GM23248 (cell line): ENCODE data around the gene SCML1. TPM values are rescaled to one million over a fixed set of nuclear protein-coding genes. Genes with fewer than 3 reads are reported as not detected.

ENCODE experiments used
- DNase-seq: peaks from one replicate; pipeline ENCODE4 v3.0.0-alpha.2; 2015
- H2AFZ ChIP-seq: fragments of 200-600 bp; sonication (generic); 2 replicates; pipeline ENCODE4 v1.6.1; 2016; ENCODE audit warnings: antibody characterized with exemption
- H3F3A ChIP-seq: fragments of 200-600 bp; sonication (generic); 2 replicates; pipeline ENCODE4 v1.6.1; 2016; ENCODE audit warnings: mild to moderate bottlenecking, antibody characterized with exemption, mixed run types; ENCODE audit not compliant: insufficient read depth
- H3K27ac ChIP-seq: fragments of 200-600 bp; sonication (generic); 2 replicates; pipeline ENCODE4 v1.5.1; 2016; ENCODE audit warnings: mild to moderate bottlenecking
- H3K27me3 ChIP-seq: fragments of 200-600 bp; sonication (generic); replicated peaks from 2 replicates; pipeline ENCODE4 v1.6.1; 2016; ENCODE audit warnings: mild to moderate bottlenecking; ENCODE audit not compliant: insufficient read depth
- H3K36me3 ChIP-seq: fragments of 200-600 bp; sonication (generic); 2 replicates; pipeline ENCODE4 v1.6.1; 2016; ENCODE audit warnings: low read depth, mild to moderate bottlenecking
- H3K4me1 ChIP-seq: fragments of 200-600 bp; sonication (generic); 2 replicates; pipeline ENCODE4 v1.6.1; 2016; ENCODE audit warnings: mild to moderate bottlenecking; ENCODE audit not compliant: insufficient read depth
- H3K4me2 ChIP-seq: fragments of 200-600 bp; sonication (generic); one replicate; pipeline ENCODE4 v1.6.1; 2016; ENCODE audit warnings: mild to moderate bottlenecking; ENCODE audit not compliant: unreplicated experiment
- H3K4me3 ChIP-seq: fragments of 200-600 bp; sonication (generic); 2 replicates; pipeline ENCODE4 v1.5.1; 2016; ENCODE audit warnings: mild to moderate bottlenecking
- H3K79me2 ChIP-seq: fragments of 200-600 bp; sonication (generic); 2 replicates; pipeline ENCODE4 v1.6.1; 2016; ENCODE audit warnings: mild to moderate bottlenecking; ENCODE audit not compliant: insufficient read depth
- H3K9ac ChIP-seq: fragments of 200-600 bp; sonication (generic); 2 replicates; pipeline ENCODE4 v1.6.1; 2016; ENCODE audit warnings: mild to moderate bottlenecking
- H3K9me2 ChIP-seq: fragments of 200-600 bp; sonication (generic); 2 replicates; pipeline ENCODE4 v1.6.1; 2016; ENCODE audit warnings: mixed run types, mild to moderate bottlenecking, moderate library complexity; ENCODE audit not compliant: insufficient read depth
- H3K9me3 ChIP-seq: fragments of 200-600 bp; sonication (generic); one replicate; pipeline ENCODE4 v1.6.1; 2017; ENCODE audit warnings: low read depth
- H4K20me1 ChIP-seq: fragments of 200-600 bp; sonication (generic); 2 replicates; pipeline ENCODE4 v1.6.0; 2016; ENCODE audit not compliant: insufficient read depth
- EZH2 ChIP-seq: fragments of 200-600 bp; sonication (generic); IDR thresholded peaks from 2 replicates; pipeline ENCODE4 v1.6.1; 2018; ENCODE audit warnings: antibody characterized with exemption, mild to moderate bottlenecking; ENCODE audit not compliant: insufficient read depth, poor library complexity, severe bottlenecking
- EZH2phosphoT487 ChIP-seq: fragments of 200-600 bp; sonication (generic); IDR thresholded peaks from 2 replicates; pipeline ENCODE4 v1.6.1; 2018; ENCODE audit warnings: antibody characterized with exemption, moderate library complexity, mild to moderate bottlenecking, low read depth; ENCODE audit not compliant: insufficient read depth
- WGBS, 2 experiments: methylation state at CpG; one replicate each; pipeline ENCODE4 v1.1.6; 2015 to 2017; ENCODE audit warnings: low lambda C conversion rate in 2 of 2, low coverage in 1 of 2; ENCODE audit errors: missing lambda C conversion rate in 2 of 2; 5-methylcytosine and 5-hydroxymethylcytosine counted together
- in situ Hi-C: fragments of 300-500 bp; cut with MboI; formaldehyde crosslinking; loops from 2 replicates; pipeline ENCODE4 v1.15.0; 2020
- polyA plus RNA-seq: library from polyadenylated mRNA; unstranded; fragments of >200 nt; fragmentation: Nextera tagmentation; extraction: Ambion mirVana; gene quantifications from 2 replicates; pipeline ENCODE4 v1.2.1, GENCODE V29; 2016
- total RNA-seq: library from RNA; depleted of rRNA; stranded (reverse); fragments of >200 nt; shearing (Covaris generic); gene quantifications from 2 replicates; pipeline ENCODE4 v1.2.3, GENCODE V29; 2014

Gene SCML1
- total and polyA plus RNA-seq, 2 experiments from 2014 or later: 7.5 to 10.0 TPM

- Histone ChIP-seq H3K36me3 (no peaks in the 10 kb centered on the region), H2AFZ (no peak overlapping the region), H3K4me3 (no peak overlapping the region), H3K9me3 (no peaks in the 10 kb centered on the region), H3K27me3 (no peaks in the 10 kb centered on the region), H3K4me2 (no peak overlapping the region), H3K9ac (no peak overlapping the region), H3K79me2 (no peaks in the 10 kb centered on the region), H3K4me1 (peaks cover 5% of the 10 kb centered on the region; the same call in 1 of the 2 replicates), H3F3A (no peaks in the 10 kb centered on the region), H3K9me2 (no peaks in the 10 kb centered on the region), H3K27ac (no peak overlapping the region), H4K20me1 (no peaks in the 10 kb centered on the region)
- TF ChIP-seq EZH2 (no peak), EZH2phosphoT487 (no peak)
- DNase-seq: no peak
- 95 to 100% methylated on average over 2 to 3 of the region's 3 CpGs for WGBS, 2 experiments
- in situ Hi-C loops: no loop called here
These were observed 29.6 kb upstream of the SCML1 start for GRCh38 chrX:17707731-17708130.

DNA sequence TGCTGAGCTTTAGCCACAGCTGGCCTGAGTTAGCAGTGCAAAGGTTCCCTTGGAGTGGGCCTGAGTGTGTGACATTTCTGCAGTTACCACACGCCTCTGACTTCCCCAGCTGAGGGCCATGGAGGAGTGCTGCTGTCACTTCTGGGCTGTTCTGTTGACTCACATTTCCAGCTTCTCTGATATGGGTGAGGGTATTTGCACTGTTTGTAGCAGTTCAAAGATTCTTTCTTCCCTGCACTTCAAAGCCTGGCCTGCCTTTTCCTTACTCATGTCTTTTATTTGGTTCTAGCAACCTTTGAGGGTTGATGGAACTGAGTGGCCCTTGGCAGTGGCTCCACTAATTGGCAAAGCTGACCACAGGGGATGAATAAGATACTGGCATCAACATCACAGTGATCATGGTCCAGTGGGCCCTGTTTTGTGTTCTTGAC lies 26.4 kb upstream of the SCML1 start:
- no peaks in the 10 kb centered on the region for H3K36me3 ChIP-seq
- in situ Hi-C loops: no loop called here
- DNase-seq: no peak

GRCh38 chrX:17713288-17713687 lies 24.0 kb upstream of the SCML1 start:
- TF ChIP-seq EZH2phosphoT487 (no peak), EZH2 (no peak)
- Histone ChIP-seq H3K9ac (no peak overlapping the region), H3K79me2 (no peaks in the 10 kb centered on the region), H3K27ac (no peak overlapping the region), H3K4me2 (no peak overlapping the region), H3K9me3 (no peaks in the 10 kb centered on the region), H3K4me3 (no peak overlapping the region), H3K4me1 (no peaks in the 10 kb centered on the region), H2AFZ (no peak overlapping the region), H3K36me3 (no peaks in the 10 kb centered on the region), H4K20me1 (no peaks in the 10 kb centered on the region), H3K9me2 (no peaks in the 10 kb centered on the region), H3K27me3 (no peaks in the 10 kb centered on the region), H3F3A (no peaks in the 10 kb centered on the region)
- DNase-seq: no peak
- WGBS, 2 experiments: 0 to 18% methylated on average over 2 of the region's 2 CpGs
- in situ Hi-C loops: no loop called here

More for the DNA sequence above, 26.4 kb upstream of the SCML1 start:
- no peaks in the 10 kb centered on the region for H3K79me2 ChIP-seq
- no peak overlapping the region for H3K4me3 ChIP-seq
- H3K9ac ChIP-seq: no peak overlapping the region
- no peaks in the 10 kb centered on the region for H3K9me2 ChIP-seq
- H3K27ac ChIP-seq: no peak overlapping the region
- no peak overlapping the region for H2AFZ ChIP-seq
- TF ChIP-seq EZH2phosphoT487 (no peak), EZH2 (no peak)
- no peaks in the 10 kb centered on the region for H3K9me3 ChIP-seq
- H3K4me1 ChIP-seq: peaks cover 5% of the 10 kb centered on the region; the same call in 1 of the 2 replicates
- H4K20me1 ChIP-seq: no peaks in the 10 kb centered on the region
- H3K4me2 ChIP-seq: no peak overlapping the region
- 89 to 100% methylated on average over 1 of the region's 1 CpG for WGBS, 2 experiments
- no peaks in the 10 kb centered on the region for H3F3A ChIP-seq
- H3K27me3 ChIP-seq: no peaks in the 10 kb centered on the region

GRCh38 chrX:17718649-17719165 lies 18.6 kb upstream of the SCML1 start:
- H3F3A ChIP-seq: no peaks in the 10 kb centered on the region
- H2AFZ ChIP-seq: no peak overlapping the region
- H3K4me1 ChIP-seq: no peaks in the 10 kb centered on the region
- no peak overlapping the region for H3K4me2 ChIP-seq
- no peaks in the 10 kb centered on the region for H4K20me1 ChIP-seq
- TF ChIP-seq EZH2 (no peak), EZH2phosphoT487 (no peak)
- DNase-seq: no peak
- no peaks in the 10 kb centered on the region for H3K9me3 ChIP-seq
- no peak overlapping the region for H3K9ac ChIP-seq
- in situ Hi-C loops: no loop called here
- H3K4me3 ChIP-seq: no peak overlapping the region
- H3K79me2 ChIP-seq: no peaks in the 10 kb centered on the region
- H3K27me3 ChIP-seq: no peaks in the 10 kb centered on the region
- no peak overlapping the region for H3K27ac ChIP-seq
- no peaks in the 10 kb centered on the region for H3K36me3 ChIP-seq
- no peaks in the 10 kb centered on the region for H3K9me2 ChIP-seq

DNA sequence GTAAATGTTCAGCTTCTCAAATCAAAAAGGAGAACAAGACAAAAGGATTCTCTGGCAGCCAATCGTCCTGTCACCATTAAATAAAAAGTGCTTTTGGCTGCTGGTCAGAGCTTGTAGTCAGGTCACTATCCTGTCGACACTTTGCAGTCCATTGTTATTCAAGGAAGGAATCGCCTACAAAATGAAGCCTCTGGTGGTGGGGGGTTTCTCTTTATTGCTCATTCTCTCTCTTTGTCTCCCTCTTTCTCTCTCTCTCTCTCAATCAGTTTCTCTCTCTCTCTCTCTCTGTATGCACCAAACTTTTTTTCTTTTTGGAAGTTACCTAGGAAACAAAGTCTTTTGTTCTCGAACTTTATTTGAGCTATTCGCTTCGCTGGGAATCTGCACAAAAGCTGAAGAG lies 17.6 kb upstream of the SCML1 start:
- Histone ChIP-seq H3K4me3 (no peak overlapping the region), H3K27me3 (no peaks in the 10 kb centered on the region), H3K9me3 (no peaks in the 10 kb centered on the region), H3K36me3 (no peaks in the 10 kb centered on the region), H3K9ac (no peak overlapping the region), H4K20me1 (no peaks in the 10 kb centered on the region), H3K4me1 (no peaks in the 10 kb centered on the region), H2AFZ (no peak overlapping the region), H3K27ac (no peak overlapping the region), H3K4me2 (no peak overlapping the region), H3K79me2 (no peaks in the 10 kb centered on the region), H3K9me2 (no peaks in the 10 kb centered on the region), H3F3A (no peaks in the 10 kb centered on the region)
- no peak for DNase-seq
- in situ Hi-C loops: no loop called here
- TF ChIP-seq EZH2phosphoT487: no peak
- TF ChIP-seq EZH2: no peak
- WGBS, 2 experiments: 86 to 90% methylated on average over 6 of the region's 6 CpGs
